Measurements from ENCODE around the gene PRDX4. TPM values are rescaled to one million over a fixed set of nuclear protein-coding genes. Genes with fewer than 3 reads are reported as not detected.
A peak's percentile ranks its signal among the peaks of the same experiment; 100 is the strongest.

Gene PRDX4
- total RNA-seq, 1 experiment from 2014 or later: 142 TPM

DNA sequence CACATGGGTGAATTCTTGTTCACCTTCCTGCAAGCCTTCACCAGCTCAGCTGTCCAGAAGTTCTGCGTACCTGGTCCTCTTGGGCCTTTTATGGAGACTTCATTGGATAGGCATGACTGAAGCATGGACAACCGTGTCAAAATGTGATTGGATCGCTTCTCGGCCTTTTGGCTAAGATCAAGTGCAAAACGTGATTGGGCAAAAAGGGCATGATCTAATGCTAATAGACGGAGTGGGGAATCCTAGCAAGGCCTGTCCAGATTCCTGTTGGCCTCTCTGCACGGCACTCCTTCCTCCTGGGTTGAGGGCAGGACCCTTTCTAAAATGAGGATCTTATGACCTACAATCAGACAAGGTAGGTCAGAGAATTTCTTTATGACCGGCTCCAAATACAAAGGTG lies 24.9 kb downstream of the PRDX4 start:
- Mint-ChIP-seq H3K9me3 (no peaks in the 10 kb centered on the region), H3K4me3 (no peak overlapping the region), H3K36me3 (no peaks in the 10 kb centered on the region), H3K4me1 (no peaks in the 10 kb centered on the region), H3K27ac (no peak overlapping the region), H3K27me3 (ENCODE audit: low read depth) (no peaks in the 10 kb centered on the region)
- ChIA-PET CTCF (no interaction called here), POLR2A (no interaction called here)
- no peak for ATAC-seq
- no peak for DNase-seq (ENCODE audit: low spot score)
- TF ChIP-seq TP53 (CRISPR knock-in tag; IDR thresholded peaks at IDR 0.05): no peak
- TF ChIP-seq PREB (CRISPR knock-in tag; IDR thresholded peaks at IDR 0.05; ENCODE audit: borderline replicate concordance): no peak
- no peak for TF ChIP-seq ZNF281 (CRISPR knock-in tag; IDR thresholded peaks at IDR 0.05)
- TF ChIP-seq, protein P1, sequence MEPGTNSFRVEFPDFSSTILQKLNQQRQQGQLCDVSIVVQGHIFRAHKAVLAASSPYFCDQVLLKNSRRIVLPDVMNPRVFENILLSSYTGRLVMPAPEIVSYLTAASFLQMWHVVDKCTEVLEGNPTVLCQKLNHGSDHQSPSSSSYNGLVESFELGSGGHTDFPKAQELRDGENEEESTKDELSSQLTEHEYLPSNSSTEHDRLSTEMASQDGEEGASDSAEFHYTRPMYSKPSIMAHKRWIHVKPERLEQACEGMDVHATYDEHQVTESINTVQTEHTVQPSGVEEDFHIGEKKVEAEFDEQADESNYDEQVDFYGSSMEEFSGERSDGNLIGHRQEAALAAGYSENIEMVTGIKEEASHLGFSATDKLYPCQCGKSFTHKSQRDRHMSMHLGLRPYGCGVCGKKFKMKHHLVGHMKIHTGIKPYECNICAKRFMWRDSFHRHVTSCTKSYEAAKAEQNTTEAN (CRISPR knock-in tag; IDR thresholded peaks at IDR 0.05): no peak
- no peak for TF ChIP-seq FOXJ3 (CRISPR knock-in tag; IDR thresholded peaks at IDR 0.05; ENCODE audit: borderline replicate concordance)
- no peak for TF ChIP-seq CREM (CRISPR knock-in tag; IDR thresholded peaks at IDR 0.05)
- no peak for TF ChIP-seq HMGA2 (CRISPR knock-in tag; IDR thresholded peaks at IDR 0.05)
- TF ChIP-seq, protein P2, sequence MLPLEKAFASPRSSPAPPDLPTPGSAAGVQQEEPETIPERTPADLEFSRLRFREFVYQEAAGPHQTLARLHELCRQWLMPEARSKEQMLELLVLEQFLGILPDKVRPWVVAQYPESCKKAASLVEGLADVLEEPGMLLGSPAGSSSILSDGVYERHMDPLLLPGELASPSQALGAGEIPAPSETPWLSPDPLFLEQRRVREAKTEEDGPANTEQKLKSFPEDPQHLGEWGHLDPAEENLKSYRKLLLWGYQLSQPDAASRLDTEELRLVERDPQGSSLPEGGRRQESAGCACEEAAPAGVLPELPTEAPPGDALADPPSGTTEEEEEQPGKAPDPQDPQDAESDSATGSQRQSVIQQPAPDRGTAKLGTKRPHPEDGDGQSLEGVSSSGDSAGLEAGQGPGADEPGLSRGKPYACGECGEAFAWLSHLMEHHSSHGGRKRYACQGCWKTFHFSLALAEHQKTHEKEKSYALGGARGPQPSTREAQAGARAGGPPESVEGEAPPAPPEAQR (CRISPR knock-in tag; IDR thresholded peaks at IDR 0.05): no peak
- no peak for TF ChIP-seq FOXP4 (CRISPR knock-in tag; IDR thresholded peaks at IDR 0.05)

DNA sequence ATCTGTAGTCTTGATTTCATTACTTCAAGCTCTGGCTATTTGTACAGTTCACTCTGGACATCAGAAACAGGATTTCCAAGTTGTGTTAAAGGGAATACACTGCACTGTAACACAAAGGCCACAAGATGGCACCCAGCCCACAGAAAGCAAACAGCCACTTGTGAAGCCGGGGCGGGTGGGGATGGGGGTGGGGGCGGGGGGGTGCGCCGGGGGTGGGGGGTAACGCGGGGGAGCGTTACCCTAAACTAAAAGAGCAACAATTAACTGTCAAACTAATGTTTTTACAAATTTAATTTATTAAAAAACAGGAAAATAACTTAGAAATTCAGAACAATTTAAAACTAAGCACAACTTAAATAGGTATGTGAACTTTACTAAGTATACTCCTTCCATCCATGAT lies 27.3 kb downstream of the PRDX4 start:
- Mint-ChIP-seq H3K4me3 (no peak overlapping the region), H3K9me3 (no peaks in the 10 kb centered on the region), H3K27ac (no peak overlapping the region), H3K36me3 (no peaks in the 10 kb centered on the region), H3K27me3 (ENCODE audit: low read depth) (no peaks in the 10 kb centered on the region), H3K4me1 (no peaks in the 10 kb centered on the region)
- DNase-seq (ENCODE audit: low spot score): peak; percentile 18
- ChIA-PET POLR2A (no interaction called here), CTCF (interaction anchor here (2.7 kb wide), 1 partner anchor 208 kb away, joined by 14 read pairs; no protein-coding TSS in a partner anchor)
- ATAC-seq: peak; percentile 61
- TF ChIP-seq, protein P3, sequence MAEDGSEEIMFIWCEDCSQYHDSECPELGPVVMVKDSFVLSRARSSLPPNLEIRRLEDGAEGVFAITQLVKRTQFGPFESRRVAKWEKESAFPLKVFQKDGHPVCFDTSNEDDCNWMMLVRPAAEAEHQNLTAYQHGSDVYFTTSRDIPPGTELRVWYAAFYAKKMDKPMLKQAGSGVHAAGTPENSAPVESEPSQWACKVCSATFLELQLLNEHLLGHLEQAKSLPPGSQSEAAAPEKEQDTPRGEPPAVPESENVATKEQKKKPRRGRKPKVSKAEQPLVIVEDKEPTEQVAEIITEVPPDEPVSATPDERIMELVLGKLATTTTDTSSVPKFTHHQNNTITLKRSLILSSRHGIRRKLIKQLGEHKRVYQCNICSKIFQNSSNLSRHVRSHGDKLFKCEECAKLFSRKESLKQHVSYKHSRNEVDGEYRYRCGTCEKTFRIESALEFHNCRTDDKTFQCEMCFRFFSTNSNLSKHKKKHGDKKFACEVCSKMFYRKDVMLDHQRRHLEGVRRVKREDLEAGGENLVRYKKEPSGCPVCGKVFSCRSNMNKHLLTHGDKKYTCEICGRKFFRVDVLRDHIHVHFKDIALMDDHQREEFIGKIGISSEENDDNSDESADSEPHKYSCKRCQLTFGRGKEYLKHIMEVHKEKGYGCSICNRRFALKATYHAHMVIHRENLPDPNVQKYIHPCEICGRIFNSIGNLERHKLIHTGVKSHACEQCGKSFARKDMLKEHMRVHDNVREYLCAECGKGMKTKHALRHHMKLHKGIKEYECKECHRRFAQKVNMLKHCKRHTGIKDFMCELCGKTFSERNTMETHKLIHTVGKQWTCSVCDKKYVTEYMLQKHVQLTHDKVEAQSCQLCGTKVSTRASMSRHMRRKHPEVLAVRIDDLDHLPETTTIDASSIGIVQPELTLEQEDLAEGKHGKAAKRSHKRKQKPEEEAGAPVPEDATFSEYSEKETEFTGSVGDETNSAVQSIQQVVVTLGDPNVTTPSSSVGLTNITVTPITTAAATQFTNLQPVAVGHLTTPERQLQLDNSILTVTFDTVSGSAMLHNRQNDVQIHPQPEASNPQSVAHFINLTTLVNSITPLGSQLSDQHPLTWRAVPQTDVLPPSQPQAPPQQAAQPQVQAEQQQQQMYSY (CRISPR knock-in tag; IDR thresholded peaks at IDR 0.05): no peak
- TF ChIP-seq ZNF423 (CRISPR knock-in tag; IDR thresholded peaks at IDR 0.05) (no peak), E2F4 (CRISPR knock-in tag; IDR thresholded peaks at IDR 0.05; ENCODE audit: borderline replicate concordance, low read depth) (no peak), ATF3 (CRISPR knock-in tag; conservative IDR thresholded peaks at IDR 0.05) (no peak), JUN (CRISPR knock-in tag; IDR thresholded peaks at IDR 0.05) (no peak), TP53 (CRISPR knock-in tag; IDR thresholded peaks at IDR 0.05) (no peak), MYBL2 (CRISPR knock-in tag; IDR thresholded peaks at IDR 0.05) (no peak), AFF4 (CRISPR knock-in tag; IDR thresholded peaks at IDR 0.05; ENCODE audit: borderline replicate concordance) (no peak)

Measured in WTC11 (cell line).